Measurements from ENCODE around the gene POLN.
"Not testable (repeated sequence)": the region's sequence is repeated elsewhere in the genome, so short reads cannot be mapped to it uniquely, and the experiment has no call there.

POLN gene

GRCh38 chr4:2275044-2275397 lies 33.1 kb upstream of the POLN start:
- DNase-seq: not testable (repeated sequence)

- DNase-seq: no peak
Measured at GRCh38 chr4:2274320-2275043, 32.6 kb upstream of the POLN start.

- DNase-seq: peak; percentile 17
Measured at GRCh38 chr4:2273657-2274319, 31.9 kb upstream of the POLN start.

GRCh38 chr4:2273221-2273620 lies 31.3 kb upstream of the POLN start:
- DNase-seq: no peak

- no peak for DNase-seq
Measured at GRCh38 chr4:2272828-2273120, 30.9 kb upstream of the POLN start.

GRCh38 chr4:2272026-2272827 lies 30.3 kb upstream of the POLN start:
- no peak for DNase-seq

- DNase-seq: no peak
Measured at GRCh38 chr4:2271279-2272025, 29.5 kb upstream of the POLN start.

- no peak for DNase-seq
Measured at GRCh38 chr4:2270341-2271165, 28.6 kb upstream of the POLN start.

- no peak for DNase-seq
Measured at GRCh38 chr4:2269618-2270163, 27.8 kb upstream of the POLN start.

GRCh38 chr4:2269206-2269531 lies 27.2 kb upstream of the POLN start:
- DNase-seq: no peak

GRCh38 chr4:2268357-2269205 lies 26.7 kb upstream of the POLN start:
- no peak for DNase-seq

GRCh38 chr4:2267841-2268240 lies 25.9 kb upstream of the POLN start:
- no peak for DNase-seq

- DNase-seq: no peak
Measured at GRCh38 chr4:2267320-2267811, 25.4 kb upstream of the POLN start.

- DNase-seq: no peak
Measured at GRCh38 chr4:2266821-2267220, 24.9 kb upstream of the POLN start.

GRCh38 chr4:2266181-2266580 lies 24.3 kb upstream of the POLN start:
- no peak for DNase-seq

- no peak for DNase-seq
Measured at GRCh38 chr4:2265113-2266110, 23.5 kb upstream of the POLN start.

- no peak for DNase-seq
Measured at GRCh38 chr4:2264481-2265041, 22.6 kb upstream of the POLN start.

GRCh38 chr4:2263926-2264321 lies 22.0 kb upstream of the POLN start:
- no peak for DNase-seq

- no peak for DNase-seq
Measured at GRCh38 chr4:2262944-2263250, 21.0 kb upstream of the POLN start.
